HG03520 (cell line): ENCODE data around the gene TMEM139.

ENCODE experiments used
- ATAC-seq: cut with Tn5 transposase; IDR thresholded peaks from one replicate; pipeline ENCODE4 v1.9.1; 2021; ENCODE audit warnings: mild to moderate bottlenecking, moderate library complexity; ENCODE audit not compliant: unreplicated experiment

The TMEM139 gene

GRCh38 chr7:143321734-143322133 is 37.0 kb downstream of the TMEM139 start:
- ATAC-seq: no peak

- ATAC-seq: no peak
Measured at GRCh38 chr7:143322760-143323633, 38.2 kb downstream of the TMEM139 start.

GRCh38 chr7:143323653-143324052 is 38.9 kb downstream of the TMEM139 start:
- no peak for ATAC-seq

- peak; percentile 55 for ATAC-seq
Measured at GRCh38 chr7:143325240-143325639, 40.5 kb downstream of the TMEM139 start.

GRCh38 chr7:143327903-143328302 is 43.1 kb downstream of the TMEM139 start:
- ATAC-seq: peak; percentile 55

- no peak for ATAC-seq
Measured at GRCh38 chr7:143329471-143330170, 44.9 kb downstream of the TMEM139 start.

GRCh38 chr7:143331179-143331801 is 46.5 kb downstream of the TMEM139 start:
- no peak for ATAC-seq

- ATAC-seq: no peak
Measured at GRCh38 chr7:143334244-143334643, 49.5 kb downstream of the TMEM139 start.

- no peak for ATAC-seq
Measured at GRCh38 chr7:143337216-143337615, 52.5 kb downstream of the TMEM139 start.
